HEK293 (cell line): ENCODE results near the gene ESR2.

Experiments used
- CTCF ChIA-PET: fragments of 350-600 bp; formaldehyde crosslinking; extraction: SDS; loops from one replicate; lab custom pipeline; 2021; ENCODE audit warnings: antibody characterized with exemption; lab: Yijun Ruan, JAX
- POLR2A ChIA-PET: fragments of 300-600 bp; formaldehyde crosslinking; extraction: SDS; loops from one replicate; lab custom pipeline; 2020; ENCODE audit warnings: antibody characterized with exemption, inconsistent platforms; lab: Yijun Ruan, JAX
- H3K27ac ChIP-seq: fragments of 200-500 bp; sonication (Bioruptor generic); 2 replicates; pipeline ENCODE4 v1.5.1; 2014; ENCODE audit warnings: low read depth, low read length, control low read depth, inconsistent platforms; ENCODE audit errors: extremely low read depth
- H3K36me3 ChIP-seq, 2 experiments: fragments of 200-500 bp in 1 of 2; sonication (Bioruptor generic) in 1 of 2; 1 replicate in 1 of 2; 2 replicates in 1 of 2; pipeline ENCODE4 v1.5.1; 2014 to 2017; ENCODE audit warnings: inconsistent platforms in 2 of 2, low read length in 2 of 2; ENCODE audit not compliant: control insufficient read depth in 2 of 2, insufficient read depth in 1 of 2
- H3K4me1 ChIP-seq: fragments of 200-500 bp; sonication (Bioruptor generic); 2 replicates; pipeline ENCODE4 v1.5.1; 2014; ENCODE audit warnings: mild to moderate bottlenecking, low read length, inconsistent platforms; ENCODE audit not compliant: control insufficient read depth, insufficient read depth
- H3K4me3 ChIP-seq: 2 replicates; pipeline ENCODE4 v1.5.1; 2011; ENCODE audit warnings: low read depth, mild to moderate bottlenecking, control low read depth, low read length, moderate library complexity
- H3K9me3 ChIP-seq: fragments of 200-500 bp; sonication (Bioruptor generic); 2 replicates; pipeline ENCODE4 v1.5.1; 2014; ENCODE audit warnings: low read depth, low read length, inconsistent platforms; ENCODE audit not compliant: control insufficient read depth, insufficient read depth
- IKZF3 ChIP-seq: fragments of 450-650 bp; IDR thresholded peaks from 2 replicates; pipeline ENCODE4 v1.5.0; 2018; ENCODE audit warnings: missing biosample characterization, mild to moderate bottlenecking, missing genetic modification characterization, moderate library complexity
- MYNN ChIP-seq: fragments of 450-650 bp; formaldehyde crosslinking; IDR thresholded peaks from 2 replicates; pipeline ENCODE4 v1.5.1; 2016; ENCODE audit warnings: missing biosample characterization, missing genetic modification characterization, borderline replicate concordance
- OVOL3 ChIP-seq: fragments of 450-650 bp; formaldehyde crosslinking; IDR thresholded peaks from 2 replicates; pipeline ENCODE4 v1.5.1; 2016; ENCODE audit warnings: missing biosample characterization, missing genetic modification characterization
- REPIN1 ChIP-seq: fragments of 450-650 bp; formaldehyde crosslinking; IDR thresholded peaks from 2 replicates; pipeline ENCODE4 v1.5.1; 2017; ENCODE audit warnings: missing biosample characterization, missing genetic modification characterization, low read depth
- SP3 ChIP-seq: fragments of 450-650 bp; formaldehyde crosslinking; IDR thresholded peaks from 2 replicates; pipeline ENCODE4 v1.5.1; 2016; ENCODE audit warnings: missing biosample characterization, missing genetic modification characterization
- SP7 ChIP-seq: fragments of 450-650 bp; formaldehyde crosslinking; IDR thresholded peaks from 2 replicates; pipeline ENCODE4 v1.5.1; 2016; ENCODE audit warnings: missing biosample characterization, missing genetic modification characterization
- YY2 ChIP-seq: fragments of 450-650 bp; formaldehyde crosslinking; IDR thresholded peaks from 2 replicates; pipeline ENCODE4 v1.5.1; 2016; ENCODE audit warnings: missing biosample characterization, missing genetic modification characterization
- ZNF112 ChIP-seq: fragments of 450-650 bp; formaldehyde crosslinking; IDR thresholded peaks from 2 replicates; pipeline ENCODE4 v1.5.0; 2017; ENCODE audit warnings: missing biosample characterization, missing genetic modification characterization
- ZNF146 ChIP-seq: fragments of 450-650 bp; formaldehyde crosslinking; IDR thresholded peaks from 2 replicates; pipeline ENCODE4 v1.5.1; 2016; ENCODE audit warnings: missing biosample characterization, missing genetic modification characterization
- ZNF239 ChIP-seq: fragments of 450-650 bp; formaldehyde crosslinking; IDR thresholded peaks from 2 replicates; pipeline ENCODE4 v1.5.1; 2016; ENCODE audit warnings: missing biosample characterization, missing genetic modification characterization
- ZNF324 ChIP-seq: fragments of 450-650 bp; formaldehyde crosslinking; IDR thresholded peaks from 2 replicates; pipeline ENCODE4 v1.5.1; 2016; ENCODE audit warnings: missing biosample characterization, missing genetic modification characterization
- ZNF391 ChIP-seq: fragments of 450-650 bp; formaldehyde crosslinking; IDR thresholded peaks from 2 replicates; pipeline ENCODE4 v1.5.1; 2016; ENCODE audit warnings: low read depth, missing biosample characterization, missing genetic modification characterization, borderline replicate concordance
- ZNF416 ChIP-seq: fragments of 450-650 bp; formaldehyde crosslinking; IDR thresholded peaks from 2 replicates; pipeline ENCODE4 v1.5.1; 2016; ENCODE audit warnings: missing biosample characterization, missing genetic modification characterization
- ZNF555 ChIP-seq: fragments of 450-650 bp; formaldehyde crosslinking; conservative IDR thresholded peaks from 2 replicates; pipeline ENCODE4 v1.5.1; 2017; ENCODE audit warnings: missing biosample characterization, mild to moderate bottlenecking, missing genetic modification characterization, inconsistent platforms
- ZNF596 ChIP-seq: fragments of 450-650 bp; IDR thresholded peaks from 2 replicates; pipeline ENCODE4 v1.5.0; 2018; ENCODE audit warnings: missing biosample characterization, mild to moderate bottlenecking, missing genetic modification characterization, moderate library complexity
- ZNF600 ChIP-seq: fragments of 450-650 bp; formaldehyde crosslinking; IDR thresholded peaks from 2 replicates; pipeline ENCODE4 v1.5.1; 2016; ENCODE audit warnings: missing biosample characterization, missing genetic modification characterization
- ZNF621 ChIP-seq: fragments of 450-650 bp; formaldehyde crosslinking; IDR thresholded peaks from 2 replicates; pipeline ENCODE4 v1.5.1; 2017; ENCODE audit warnings: missing biosample characterization, missing genetic modification characterization
- ZNF658 ChIP-seq: fragments of 450-650 bp; formaldehyde crosslinking; IDR thresholded peaks from 2 replicates; pipeline ENCODE4; 2016; ENCODE audit warnings: missing biosample characterization, missing genetic modification characterization
- ZNF768 ChIP-seq: fragments of 450-650 bp; formaldehyde crosslinking; IDR thresholded peaks from 2 replicates; pipeline ENCODE4 v1.5.1; 2018; ENCODE audit warnings: missing biosample characterization, mild to moderate bottlenecking, missing genetic modification characterization
- ZNF777 ChIP-seq: fragments of 450-650 bp; formaldehyde crosslinking; IDR thresholded peaks from 2 replicates; pipeline ENCODE4 v1.5.1; 2017; ENCODE audit warnings: missing biosample characterization, missing genetic modification characterization, borderline replicate concordance
- ZNF791 ChIP-seq: fragments of 450-650 bp; formaldehyde crosslinking; IDR thresholded peaks from 2 replicates; pipeline ENCODE4 v1.5.1; 2016; ENCODE audit warnings: missing biosample characterization, missing genetic modification characterization
- ZNF792 ChIP-seq: fragments of 450-650 bp; formaldehyde crosslinking; IDR thresholded peaks from 2 replicates; pipeline ENCODE4 v1.5.1; 2016; ENCODE audit warnings: missing biosample characterization, missing genetic modification characterization
- ZSCAN16 ChIP-seq: fragments of 450-650 bp; formaldehyde crosslinking; IDR thresholded peaks from 2 replicates; pipeline ENCODE4 v1.5.1; 2016; ENCODE audit warnings: missing biosample characterization, missing genetic modification characterization
- TF ChIP-seq, protein P1 (sequence below): fragments of 450-650 bp; formaldehyde crosslinking; IDR thresholded peaks from 2 replicates; pipeline ENCODE4 v1.5.1; 2016; ENCODE audit warnings: missing biosample characterization, missing genetic modification characterization
- TF ChIP-seq, protein P2 (sequence below): fragments of 450-650 bp; formaldehyde crosslinking; IDR thresholded peaks from 2 replicates; pipeline ENCODE4 v1.5.1; 2016; ENCODE audit warnings: missing biosample characterization, missing genetic modification characterization

Gene ESR2

DNA sequence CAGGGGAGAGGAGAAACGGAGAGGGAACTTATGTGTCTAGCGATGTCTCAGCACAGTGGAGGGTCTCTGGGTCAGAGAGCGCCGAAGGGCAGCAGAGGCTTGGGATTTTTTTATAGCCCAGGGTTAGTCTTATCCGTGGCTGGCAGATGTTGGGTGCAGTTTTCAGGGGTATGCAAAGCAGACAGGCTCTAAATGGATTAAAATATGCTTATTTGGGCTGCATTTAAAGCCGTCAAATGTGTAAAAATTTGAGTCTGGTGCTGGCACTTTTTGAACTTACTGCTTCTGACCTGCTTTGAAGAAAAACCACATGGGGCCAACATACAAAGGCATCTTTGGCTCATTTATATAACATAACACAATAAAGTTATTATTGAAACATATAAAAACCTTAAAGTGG is 178.8 kb downstream of the ESR2 start (continued):
- TF ChIP-seq ZNF555 (tag by site-specific recombination) (no peak), OVOL3 (no peak), REPIN1 (tag by site-specific recombination) (no peak), ZNF600 (tag by site-specific recombination) (no peak), SP7 (no peak)
- TF ChIP-seq, protein P1, sequence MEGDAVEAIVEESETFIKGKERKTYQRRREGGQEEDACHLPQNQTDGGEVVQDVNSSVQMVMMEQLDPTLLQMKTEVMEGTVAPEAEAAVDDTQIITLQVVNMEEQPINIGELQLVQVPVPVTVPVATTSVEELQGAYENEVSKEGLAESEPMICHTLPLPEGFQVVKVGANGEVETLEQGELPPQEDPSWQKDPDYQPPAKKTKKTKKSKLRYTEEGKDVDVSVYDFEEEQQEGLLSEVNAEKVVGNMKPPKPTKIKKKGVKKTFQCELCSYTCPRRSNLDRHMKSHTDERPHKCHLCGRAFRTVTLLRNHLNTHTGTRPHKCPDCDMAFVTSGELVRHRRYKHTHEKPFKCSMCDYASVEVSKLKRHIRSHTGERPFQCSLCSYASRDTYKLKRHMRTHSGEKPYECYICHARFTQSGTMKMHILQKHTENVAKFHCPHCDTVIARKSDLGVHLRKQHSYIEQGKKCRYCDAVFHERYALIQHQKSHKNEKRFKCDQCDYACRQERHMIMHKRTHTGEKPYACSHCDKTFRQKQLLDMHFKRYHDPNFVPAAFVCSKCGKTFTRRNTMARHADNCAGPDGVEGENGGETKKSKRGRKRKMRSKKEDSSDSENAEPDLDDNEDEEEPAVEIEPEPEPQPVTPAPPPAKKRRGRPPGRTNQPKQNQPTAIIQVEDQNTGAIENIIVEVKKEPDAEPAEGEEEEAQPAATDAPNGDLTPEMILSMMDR (tag by site-specific recombination): no peak

DNA sequence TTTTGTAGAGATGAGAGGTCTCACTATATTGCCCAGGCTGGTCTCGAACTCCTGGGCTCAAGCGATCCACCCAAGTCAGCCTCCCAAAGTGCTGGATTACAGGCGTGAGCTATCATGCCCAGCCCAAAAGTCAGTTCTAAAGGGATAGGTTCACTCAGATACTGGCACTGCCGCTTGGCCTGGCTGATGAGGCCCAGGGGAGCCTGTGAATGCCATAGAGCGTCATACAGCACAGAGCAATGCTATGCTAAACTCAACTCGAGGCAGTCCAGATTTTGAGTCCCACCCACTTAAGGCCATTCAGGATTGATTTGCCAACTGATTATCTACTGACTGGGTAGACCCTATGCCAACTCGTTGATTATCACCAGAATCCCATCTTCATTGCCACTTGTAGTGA is 179.4 kb downstream of the ESR2 start:
- ChIA-PET CTCF (no interaction called here), POLR2A (no interaction called here)
- Histone ChIP-seq H3K4me1 (no peaks in the 10 kb centered on the region), H3K27ac (no peak overlapping the region), H3K36me3 (peaks cover 3 to 16% of the 10 kb centered on the region in 2 experiments), H3K9me3 (no peaks in the 10 kb centered on the region), H3K4me3 (no peak overlapping the region)
- no peak for TF ChIP-seq ZNF621

DNA sequence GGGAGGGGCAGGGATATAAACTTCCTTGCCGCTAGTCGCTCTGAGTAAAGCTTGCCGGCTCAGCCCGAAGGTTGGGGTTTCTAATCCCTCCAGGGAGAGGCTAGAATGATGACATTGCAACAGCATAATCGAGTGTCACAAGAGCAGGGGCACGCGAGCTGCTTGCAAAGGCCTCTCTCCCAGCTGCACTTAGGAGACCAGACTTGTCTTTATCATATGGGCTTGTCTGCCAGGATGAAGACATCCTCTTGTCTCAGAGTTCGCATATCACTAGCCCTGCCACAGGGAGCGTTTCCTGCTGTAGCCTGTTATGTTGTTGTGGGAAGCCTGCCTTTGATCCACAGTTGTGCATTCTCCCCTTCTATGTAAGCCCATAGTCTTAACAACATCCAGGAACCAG is 180.0 kb downstream of the ESR2 start:
- ChIA-PET POLR2A (no interaction called here), CTCF (no interaction called here)
- no peaks in the 10 kb centered on the region for H3K9me3 ChIP-seq
- no peak overlapping the region for H3K27ac ChIP-seq
- TF ChIP-seq ZNF791 (tag by site-specific recombination): no peak
- no peak for TF ChIP-seq ZSCAN16
- TF ChIP-seq IKZF3 (tag by site-specific recombination): no peak
- TF ChIP-seq MYNN (tag by site-specific recombination): no peak
- TF ChIP-seq ZNF146 (tag by site-specific recombination): no peak
- TF ChIP-seq ZNF239 (tag by site-specific recombination): no peak
- no peak for TF ChIP-seq ZNF391
- no peak for TF ChIP-seq ZNF768 (tag by site-specific recombination)
- TF ChIP-seq, protein P2, sequence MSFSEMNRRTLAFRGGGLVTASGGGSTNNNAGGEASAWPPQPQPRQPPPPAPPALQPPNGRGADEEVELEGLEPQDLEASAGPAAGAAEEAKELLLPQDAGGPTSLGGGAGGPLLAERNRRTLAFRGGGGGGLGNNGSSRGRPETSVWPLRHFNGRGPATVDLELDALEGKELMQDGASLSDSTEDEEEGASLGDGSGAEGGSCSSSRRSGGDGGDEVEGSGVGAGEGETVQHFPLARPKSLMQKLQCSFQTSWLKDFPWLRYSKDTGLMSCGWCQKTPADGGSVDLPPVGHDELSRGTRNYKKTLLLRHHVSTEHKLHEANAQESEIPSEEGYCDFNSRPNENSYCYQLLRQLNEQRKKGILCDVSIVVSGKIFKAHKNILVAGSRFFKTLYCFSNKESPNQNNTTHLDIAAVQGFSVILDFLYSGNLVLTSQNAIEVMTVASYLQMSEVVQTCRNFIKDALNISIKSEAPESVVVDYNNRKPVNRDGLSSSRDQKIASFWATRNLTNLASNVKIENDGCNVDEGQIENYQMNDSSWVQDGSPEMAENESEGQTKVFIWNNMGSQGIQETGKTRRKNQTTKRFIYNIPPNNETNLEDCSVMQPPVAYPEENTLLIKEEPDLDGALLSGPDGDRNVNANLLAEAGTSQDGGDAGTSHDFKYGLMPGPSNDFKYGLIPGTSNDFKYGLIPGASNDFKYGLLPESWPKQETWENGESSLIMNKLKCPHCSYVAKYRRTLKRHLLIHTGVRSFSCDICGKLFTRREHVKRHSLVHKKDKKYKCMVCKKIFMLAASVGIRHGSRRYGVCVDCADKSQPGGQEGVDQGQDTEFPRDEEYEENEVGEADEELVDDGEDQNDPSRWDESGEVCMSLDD: no peak
- no peak for TF ChIP-seq YY2 (tag by site-specific recombination)
- no peak for TF ChIP-seq ZNF324 (tag by site-specific recombination)
- TF ChIP-seq ZNF792 (tag by site-specific recombination): no peak
- no peak for TF ChIP-seq ZNF596 (tag by site-specific recombination)
- TF ChIP-seq ZNF112 (tag by site-specific recombination): no peak
- no peak for TF ChIP-seq SP3 (tag by site-specific recombination)
- TF ChIP-seq ZNF658 (tag by site-specific recombination): no peak
- TF ChIP-seq ZNF777 (tag by site-specific recombination): no peak
- TF ChIP-seq ZNF416 (tag by site-specific recombination): no peak
- no peak overlapping the region for H3K4me3 ChIP-seq
- H3K36me3 ChIP-seq: peaks cover 0 to 10% of the 10 kb centered on the region in 2 experiments; a peak in 2 of 3 replicates
- no peaks in the 10 kb centered on the region for H3K4me1 ChIP-seq
